ENCODE data around the gene STOX1.
"Not testable (repeated sequence)": the region's sequence is repeated elsewhere in the genome, so short reads cannot be mapped to it uniquely, and the experiment has no call there.

STOX1 gene

GRCh38 chr10:68938884-68939283 lies 111.6 kb downstream of the STOX1 start:
- Histone ChIP-seq H3K27ac (ENCODE audit: low read length) (no peak overlapping the region), H3K36me3 (ENCODE audit: control insufficient read depth in 1 of 2, insufficient read depth in 2 of 2, low read length in 2 of 2) (peaks cover 30 to 57% of the 10 kb centered on the region in 2 donors)

GRCh38 chr10:68940917-68941316 lies 113.6 kb downstream of the STOX1 start:
- peaks cover 29 to 61% of the 10 kb centered on the region in 2 donors for H3K36me3 ChIP-seq (ENCODE audit: control insufficient read depth in 1 of 2, insufficient read depth in 2 of 2, low read length in 2 of 2)
- H3K27ac ChIP-seq (ENCODE audit: low read length); H3K27me3 ChIP-seq (ENCODE audit: low read depth, low read length); H3K9me3 ChIP-seq (ENCODE audit: control insufficient read depth in 1 of 2, low read length in 2 of 2); H3K4me1 ChIP-seq (ENCODE audit: control insufficient read depth in 1 of 2, insufficient read depth in 2 of 2, low read length in 2 of 2); H3K4me3 ChIP-seq (ENCODE audit: low read depth in 1 of 2, low read length in 2 of 2): not testable (repeated sequence)

More at GRCh38 chr10:68938884-68939283, 111.6 kb downstream of the STOX1 start:
- H3K27me3 ChIP-seq (ENCODE audit: low read depth, low read length) = no peaks in the 10 kb centered on the region
- no peak overlapping the region for H3K4me3 ChIP-seq (ENCODE audit: low read depth in 1 of 2, low read length in 2 of 2)
- no peaks in the 10 kb centered on the region for H3K9me3 ChIP-seq (ENCODE audit: control insufficient read depth in 1 of 2, low read length in 2 of 2)
- no peaks in the 10 kb centered on the region for H3K4me1 ChIP-seq (ENCODE audit: control insufficient read depth in 1 of 2, insufficient read depth in 2 of 2, low read length in 2 of 2)
